GM12878 (cell line): ENCODE measurements around the gene PRDM2. TPM values are rescaled to one million over a fixed set of nuclear protein-coding genes. Genes with fewer than 3 reads are reported as not detected.

Source experiments
- ASH2L ChIP-seq: fragments of 300-600, 200-600 bp; sonication (generic); IDR thresholded peaks from 2 replicates; pipeline ENCODE4 v1.6.1; 2017; ENCODE audit warnings: low read depth, mild to moderate bottlenecking, borderline replicate concordance
- ATF2 ChIP-seq: IDR thresholded peaks from 2 replicates; pipeline ENCODE4 v1.6.1; 2012; ENCODE audit warnings: low read length, inconsistent platforms
- BRCA1 ChIP-seq: IDR thresholded peaks from 2 replicates; pipeline ENCODE4 v1.6.1; 2011; ENCODE audit warnings: low read depth, low read length, improper control_type of control experiment
- CHD1 ChIP-seq: IDR thresholded peaks from 2 replicates; pipeline ENCODE4 v1.6.1; 2012; ENCODE audit warnings: low read depth, low read length, improper control_type of control experiment
- CTCF ChIP-seq, 3 experiments: IDR thresholded peaks in 2 of 3; conservative IDR thresholded peaks in 1 of 3; 2 replicates each; pipeline ENCODE4 v1.5.1; 2011; ENCODE audit warnings: low read depth in 3 of 3, low read length in 3 of 3, mild to moderate bottlenecking in 3 of 3, control low read depth in 2 of 3, moderate library complexity in 2 of 3, inconsistent platforms in 1 of 3, mixed read lengths in 1 of 3; ENCODE audit not compliant: control insufficient read depth in 2 of 3, insufficient read depth in 1 of 3; ENCODE audit errors: extremely low read depth in 1 of 3
- DPF2 ChIP-seq: fragments of 450-650 bp; IDR thresholded peaks from 2 replicates; pipeline ENCODE4 v1.6.1; 2017; ENCODE audit warnings: mild to moderate bottlenecking
- HDGF ChIP-seq: fragments of 450-650 bp; IDR thresholded peaks from 2 replicates; pipeline ENCODE4 v1.6.1; 2016; ENCODE audit warnings: antibody characterized with exemption
- IKZF1 ChIP-seq: fragments of 450-650 bp; conservative IDR thresholded peaks from 2 replicates; pipeline ENCODE4 v1.6.1; 2017; ENCODE audit warnings: antibody characterized with exemption, mild to moderate bottlenecking
- IRF4 ChIP-seq: IDR thresholded peaks from 2 replicates; pipeline ENCODE4 v1.6.1; 2011; ENCODE audit warnings: low read depth, low read length
- JUND ChIP-seq: IDR thresholded peaks from 2 replicates; pipeline ENCODE4 v1.6.1; 2012; ENCODE audit warnings: low read depth, mild to moderate bottlenecking, low read length, improper control_type of control experiment, moderate library complexity
- NFIC ChIP-seq: IDR thresholded peaks from 2 replicates; pipeline ENCODE4 v1.6.1; 2012; ENCODE audit warnings: low read depth, mild to moderate bottlenecking, inconsistent platforms, low read length, moderate library complexity
- PAX5 ChIP-seq: IDR thresholded peaks from 2 replicates; pipeline ENCODE4 v1.6.1; 2011; ENCODE audit warnings: low read depth, low read length, borderline replicate concordance
- POLR2A ChIP-seq: IDR thresholded peaks from 2 replicates; pipeline ENCODE4 v1.6.1; 2011; ENCODE audit warnings: low read depth, mild to moderate bottlenecking, low read length
- POLR2AphosphoS5 ChIP-seq: IDR thresholded peaks from 2 replicates; pipeline ENCODE4 v1.6.1; 2011; ENCODE audit warnings: mild to moderate bottlenecking, low read length, inconsistent platforms
- REST ChIP-seq: IDR thresholded peaks from 2 replicates; pipeline ENCODE4 v1.6.1; 2012; ENCODE audit warnings: mild to moderate bottlenecking, low read depth, low read length
- SMARCA5 ChIP-seq: fragments of 450-650 bp; IDR thresholded peaks from 2 replicates; pipeline ENCODE4 v1.6.1; 2017; ENCODE audit warnings: mild to moderate bottlenecking
- ZSCAN29 ChIP-seq: fragments of 450-650 bp; IDR thresholded peaks from 2 replicates; pipeline ENCODE4 v1.6.1; 2017; ENCODE audit warnings: mild to moderate bottlenecking, moderate library complexity
- polyA plus RNA-seq, 11 experiments: library from polyadenylated mRNA; depleted of rRNA in 4 of 11; unstranded in 6 of 11; stranded (reverse) in 5 of 11; fragments of >200 nt; fragmentation: Nextera tagmentation in 4 of 11; fragmentation: Illumina TruSeq in 1 of 11; extraction: Ambion mirVana in 4 of 11; extraction: Trizol in 1 of 11; gene quantifications; 1 replicate in 1 of 11; 2 replicates in 10 of 11; pipeline versions ENCODE4 v1.2.1 to v1.2.3, GENCODE V29; 2011 to 2016; ENCODE audit warnings: inconsistent platforms in 2 of 11, missing spikeins in 2 of 11, low read depth in 1 of 11
- total RNA-seq, 4 experiments: library from RNA; depleted of rRNA in 3 of 4; stranded (reverse); fragments of >200 nt in 3 of 4; fragmentation: Illumina TruSeq in 1 of 4; extraction: Trizol in 1 of 4; gene quantifications; 2 replicates each; pipeline versions ENCODE4 v1.2.1 to v1.2.3, GENCODE V29; 2013 to 2021
- TF ChIP-seq, protein P1 (sequence below): fragments of 450-650 bp; IDR thresholded peaks from 2 replicates; pipeline ENCODE4 v1.6.1; 2017; ENCODE audit warnings: mild to moderate bottlenecking, moderate library complexity
- TF ChIP-seq, protein P2 (sequence below): fragments of 450-650 bp; IDR thresholded peaks from 2 replicates; pipeline ENCODE4 v1.6.1; 2016; ENCODE audit warnings: mild to moderate bottlenecking

Gene PRDM2
- total and polyA plus RNA-seq, 10 of the 15 experiments (the other 5 are each of a cell fraction or from before 2014, with no cell fraction given) = 8.4 to 45.1 (median 23.5) TPM

- TF ChIP-seq ASH2L = no peak
- no peak for TF ChIP-seq CHD1
- TF ChIP-seq PAX5 = no peak
- no peak for TF ChIP-seq DPF2
- TF ChIP-seq CTCF (IDR thresholded peaks at IDR 0.05 in 2 of 3, conservative IDR thresholded peaks at IDR 0.05 in 1 of 3; ENCODE audit: control insufficient read depth in 2 of 3, extremely low read depth in 1 of 3, insufficient read depth in 1 of 3, low read depth in 3 of 3, low read length in 3 of 3) = no peak
- 0 out of 2 replicates have a peak, but pooled peaks have one; percentile 17 for TF ChIP-seq IRF4
- no peak for TF ChIP-seq IKZF1
- TF ChIP-seq ATF2 = peak; percentile 53
- no peak for TF ChIP-seq BRCA1
- TF ChIP-seq ZSCAN29 = no peak
- no peak for TF ChIP-seq POLR2A
- TF ChIP-seq HDGF = no peak
- TF ChIP-seq, protein P1, sequence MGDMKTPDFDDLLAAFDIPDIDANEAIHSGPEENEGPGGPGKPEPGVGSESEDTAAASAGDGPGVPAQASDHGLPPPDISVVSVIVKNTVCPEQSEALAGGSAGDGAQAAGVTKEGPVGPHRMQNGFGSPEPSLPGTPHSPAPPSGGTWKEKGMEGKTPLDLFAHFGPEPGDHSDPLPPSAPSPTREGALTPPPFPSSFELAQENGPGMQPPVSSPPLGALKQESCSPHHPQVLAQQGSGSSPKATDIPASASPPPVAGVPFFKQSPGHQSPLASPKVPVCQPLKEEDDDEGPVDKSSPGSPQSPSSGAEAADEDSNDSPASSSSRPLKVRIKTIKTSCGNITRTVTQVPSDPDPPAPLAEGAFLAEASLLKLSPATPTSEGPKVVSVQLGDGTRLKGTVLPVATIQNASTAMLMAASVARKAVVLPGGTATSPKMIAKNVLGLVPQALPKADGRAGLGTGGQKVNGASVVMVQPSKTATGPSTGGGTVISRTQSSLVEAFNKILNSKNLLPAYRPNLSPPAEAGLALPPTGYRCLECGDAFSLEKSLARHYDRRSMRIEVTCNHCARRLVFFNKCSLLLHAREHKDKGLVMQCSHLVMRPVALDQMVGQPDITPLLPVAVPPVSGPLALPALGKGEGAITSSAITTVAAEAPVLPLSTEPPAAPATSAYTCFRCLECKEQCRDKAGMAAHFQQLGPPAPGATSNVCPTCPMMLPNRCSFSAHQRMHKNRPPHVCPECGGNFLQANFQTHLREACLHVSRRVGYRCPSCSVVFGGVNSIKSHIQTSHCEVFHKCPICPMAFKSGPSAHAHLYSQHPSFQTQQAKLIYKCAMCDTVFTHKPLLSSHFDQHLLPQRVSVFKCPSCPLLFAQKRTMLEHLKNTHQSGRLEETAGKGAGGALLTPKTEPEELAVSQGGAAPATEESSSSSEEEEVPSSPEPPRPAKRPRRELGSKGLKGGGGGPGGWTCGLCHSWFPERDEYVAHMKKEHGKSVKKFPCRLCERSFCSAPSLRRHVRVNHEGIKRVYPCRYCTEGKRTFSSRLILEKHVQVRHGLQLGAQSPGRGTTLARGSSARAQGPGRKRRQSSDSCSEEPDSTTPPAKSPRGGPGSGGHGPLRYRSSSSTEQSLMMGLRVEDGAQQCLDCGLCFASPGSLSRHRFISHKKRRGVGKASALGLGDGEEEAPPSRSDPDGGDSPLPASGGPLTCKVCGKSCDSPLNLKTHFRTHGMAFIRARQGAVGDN = no peak
- TF ChIP-seq, protein P2, sequence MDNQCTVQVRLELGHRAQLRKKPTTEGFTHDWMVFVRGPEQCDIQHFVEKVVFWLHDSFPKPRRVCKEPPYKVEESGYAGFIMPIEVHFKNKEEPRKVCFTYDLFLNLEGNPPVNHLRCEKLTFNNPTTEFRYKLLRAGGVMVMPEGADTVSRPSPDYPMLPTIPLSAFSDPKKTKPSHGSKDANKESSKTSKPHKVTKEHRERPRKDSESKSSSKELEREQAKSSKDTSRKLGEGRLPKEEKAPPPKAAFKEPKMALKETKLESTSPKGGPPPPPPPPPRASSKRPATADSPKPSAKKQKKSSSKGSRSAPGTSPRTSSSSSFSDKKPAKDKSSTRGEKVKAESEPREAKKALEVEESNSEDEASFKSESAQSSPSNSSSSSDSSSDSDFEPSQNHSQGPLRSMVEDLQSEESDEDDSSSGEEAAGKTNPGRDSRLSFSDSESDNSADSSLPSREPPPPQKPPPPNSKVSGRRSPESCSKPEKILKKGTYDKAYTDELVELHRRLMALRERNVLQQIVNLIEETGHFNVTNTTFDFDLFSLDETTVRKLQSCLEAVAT = 0 out of 2 replicates have a peak, but pooled peaks have one; percentile 38
- no peak for TF ChIP-seq POLR2AphosphoS5
- no peak for TF ChIP-seq SMARCA5
- TF ChIP-seq JUND = peak; percentile 23; the same call in 1 of the 2 replicates
- peak; percentile 33; the same call in 1 of the 2 replicates for TF ChIP-seq NFIC
- no peak for TF ChIP-seq REST
Measured at GRCh38 chr1:13751458-13751871, 51.5 kb downstream of the PRDM2 start (continued).
